ENCODE measurements around the gene TSPAN5. TPM values are rescaled to one million over a fixed set of nuclear protein-coding genes. Genes with fewer than 3 reads are reported as not detected.

Gene TSPAN5
- total and polyA plus RNA-seq, 2 experiments from 2014 or later: 22.4 to 35.9 TPM

- no peak overlapping the region for H2AFZ ChIP-seq
- H3K36me3 ChIP-seq (replicated peaks; ENCODE audit: insufficient read depth, low read depth): no peaks in the 10 kb centered on the region
- H3K27me3 ChIP-seq: no peaks in the 10 kb centered on the region
- TF ChIP-seq EZH2phosphoT487 (IDR thresholded peaks at IDR 0.05; ENCODE audit: low read depth, severe bottlenecking, unreplicated experiment) (no peak), EZH2 (IDR thresholded peaks at IDR 0.05; ENCODE audit: borderline replicate concordance) (no peak)
- peak overlapping the region; percentile 78 for H3K27ac ChIP-seq
- peaks cover 45% of the 10 kb centered on the region for H3K4me1 ChIP-seq (ENCODE audit: insufficient read depth)
- H3K4me2 ChIP-seq: peak overlapping the region; percentile 27
- no peaks in the 10 kb centered on the region for H4K20me1 ChIP-seq (ENCODE audit: insufficient read depth, poor library complexity, severe bottlenecking)
- H3K9me3 ChIP-seq (ENCODE audit: low read depth): no peaks in the 10 kb centered on the region
- no peak for DNase-seq (ENCODE audit: low spot score)
- no peaks in the 10 kb centered on the region for H3K9me2 ChIP-seq (replicated peaks; ENCODE audit: insufficient read depth)
- no peak overlapping the region for H3K4me3 ChIP-seq
- 80% methylated on average over 6 of the region's 6 CpGs for WGBS (ENCODE audit: low lambda C conversion rate, missing lambda C conversion rate)
- H3K79me2 ChIP-seq: peaks cover 14% of the 10 kb centered on the region
These were observed 147.5 kb downstream of the TSPAN5 start for GRCh38 chr4:98510757-98511517.

GRCh38 chr4:98510340-98510739, 148.1 kb downstream of the TSPAN5 start:
- Histone ChIP-seq H3K4me2 (peak overlapping the region; percentile 27), H3K27me3 (no peaks in the 10 kb centered on the region), H3K9me2 (replicated peaks; ENCODE audit: insufficient read depth) (no peaks in the 10 kb centered on the region), H4K20me1 (ENCODE audit: insufficient read depth, poor library complexity, severe bottlenecking) (no peaks in the 10 kb centered on the region), H3K9me3 (ENCODE audit: low read depth) (no peaks in the 10 kb centered on the region), H3K36me3 (replicated peaks; ENCODE audit: insufficient read depth, low read depth) (no peaks in the 10 kb centered on the region), H2AFZ (no peak overlapping the region), H3K27ac (peak overlapping the region; percentile 78), H3K4me3 (no peak overlapping the region), H3K4me1 (ENCODE audit: insufficient read depth) (peaks cover 39% of the 10 kb centered on the region), H3K79me2 (peaks cover 14% of the 10 kb centered on the region)
- 95% methylated on average over 2 of the region's 2 CpGs for WGBS (ENCODE audit: low lambda C conversion rate, missing lambda C conversion rate)
- TF ChIP-seq EZH2phosphoT487 (IDR thresholded peaks at IDR 0.05; ENCODE audit: low read depth, severe bottlenecking, unreplicated experiment) (no peak), CTCF (IDR thresholded peaks at IDR 0.05; ENCODE audit: poor library complexity) (no peak), EZH2 (IDR thresholded peaks at IDR 0.05; ENCODE audit: borderline replicate concordance) (no peak)
- DNase-seq (ENCODE audit: low spot score): no peak

GRCh38 chr4:98509721-98510120, 148.7 kb downstream of the TSPAN5 start:
- peaks cover 14% of the 10 kb centered on the region for H3K79me2 ChIP-seq
- no peak for DNase-seq (ENCODE audit: low spot score)
- H3K27ac ChIP-seq: peak overlapping the region; percentile 78

More at GRCh38 chr4:98509721-98510120, 148.7 kb downstream of the TSPAN5 start:
- Histone ChIP-seq H3K4me2 (peak overlapping the region; percentile 53), H3K4me3 (no peak overlapping the region), H4K20me1 (ENCODE audit: insufficient read depth, poor library complexity, severe bottlenecking) (no peaks in the 10 kb centered on the region), H3K27me3 (no peaks in the 10 kb centered on the region), H3K4me1 (ENCODE audit: insufficient read depth) (peaks cover 32% of the 10 kb centered on the region), H3K9me3 (ENCODE audit: low read depth) (no peaks in the 10 kb centered on the region), H2AFZ (no peak overlapping the region), H3K9me2 (replicated peaks; ENCODE audit: insufficient read depth) (no peaks in the 10 kb centered on the region), H3K36me3 (replicated peaks; ENCODE audit: insufficient read depth, low read depth) (no peaks in the 10 kb centered on the region)
- WGBS (ENCODE audit: low lambda C conversion rate, missing lambda C conversion rate): 65% methylated on average over 4 of the region's 4 CpGs
- no peak for TF ChIP-seq EZH2phosphoT487 (IDR thresholded peaks at IDR 0.05; ENCODE audit: low read depth, severe bottlenecking, unreplicated experiment)
- no peak for TF ChIP-seq CTCF (IDR thresholded peaks at IDR 0.05; ENCODE audit: poor library complexity)
- TF ChIP-seq EZH2 (IDR thresholded peaks at IDR 0.05; ENCODE audit: borderline replicate concordance): no peak

All from hepatocyte (in vitro differentiated cells).